CD14-positive monocyte (primary cell): ENCODE results near the gene BAZ1B. TPM values are rescaled to one million over a fixed set of nuclear protein-coding genes. Genes with fewer than 3 reads are reported as not detected.
A peak's percentile ranks its signal among the peaks of the same experiment; 100 is the strongest.

Source experiments
- DNase-seq, 3 donors: peaks; one replicate each; pipeline ENCODE4 v3.0.0-alpha.2; 2011 to 2022
- H2AFZ ChIP-seq: 2 replicates; pipeline ENCODE4 v1.6.0; 2012; ENCODE audit warnings: mild to moderate bottlenecking, low read depth, low read length, inconsistent platforms; ENCODE audit not compliant: insufficient read depth, poor library complexity, severe bottlenecking
- H3K27ac ChIP-seq, 2 donors: 1 replicate in 1 of 2; 2 replicates in 1 of 2; pipeline ENCODE4 v1.5.1; 2012 to 2013; ENCODE audit warnings: low read length in 2 of 2, control low read depth in 1 of 2, inconsistent platforms in 1 of 2, low read depth in 1 of 2, mild to moderate bottlenecking in 1 of 2
- H3K27me3 ChIP-seq, 2 donors: one replicate each; pipeline versions ENCODE4 v1.6.0 to v1.6.1; 2011 to 2013; ENCODE audit warnings: low read length in 2 of 2; ENCODE audit not compliant: control insufficient read depth in 2 of 2, insufficient read depth in 2 of 2
- H3K36me3 ChIP-seq, 2 donors: replicated peaks in 1 of 2; 1 replicate in 1 of 2; 2 replicates in 1 of 2; pipeline versions ENCODE4 v1.5.1 to v1.6.1; 2012 to 2013; ENCODE audit warnings: low read length in 2 of 2, control low read depth in 1 of 2, inconsistent platforms in 1 of 2, mild to moderate bottlenecking in 1 of 2; ENCODE audit not compliant: insufficient read depth in 2 of 2, control insufficient read depth in 1 of 2
- H3K4me1 ChIP-seq, 2 donors: 1 replicate in 1 of 2; 2 replicates in 1 of 2; pipeline versions ENCODE4 v1.5.1 to v1.6.1; 2012 to 2013; ENCODE audit warnings: low read length in 2 of 2, control low read depth in 1 of 2, inconsistent platforms in 1 of 2, mild to moderate bottlenecking in 1 of 2, moderate library complexity in 1 of 2; ENCODE audit not compliant: insufficient read depth in 2 of 2, control insufficient read depth in 1 of 2
- H3K4me2 ChIP-seq: replicated peaks from 2 replicates; pipeline ENCODE3; 2012; ENCODE audit warnings: low read length, moderate library complexity, mild to moderate bottlenecking; ENCODE audit not compliant: poor library complexity, severe bottlenecking; ENCODE audit errors: extremely low read depth
- H3K4me3 ChIP-seq, 3 experiments: fragments of 200-600 bp in 1 of 3; sonication (generic) in 1 of 3; replicated peaks in 1 of 3; 1 replicate in 2 of 3; 2 replicates in 1 of 3; pipeline ENCODE4 v1.5.1; 2011 to 2013; ENCODE audit warnings: low read length in 3 of 3, mild to moderate bottlenecking in 3 of 3, control low read depth in 2 of 3, low read depth in 2 of 3, inconsistent platforms in 1 of 3, moderate library complexity in 1 of 3
- H3K79me2 ChIP-seq: 2 replicates; pipeline ENCODE4 v1.6.0; 2012; ENCODE audit warnings: mild to moderate bottlenecking, control low read depth, inconsistent platforms, low read length, moderate library complexity; ENCODE audit not compliant: insufficient read depth
- H3K9ac ChIP-seq: 2 replicates; pipeline ENCODE4 v1.6.0; 2017; ENCODE audit warnings: low read length, mild to moderate bottlenecking; ENCODE audit not compliant: insufficient read depth, poor library complexity, severe bottlenecking
- H3K9me3 ChIP-seq, 2 donors: replicated peaks in 1 of 2; 1 replicate in 1 of 2; 2 replicates in 1 of 2; pipeline versions ENCODE4 v1.5.1 to v1.6.1; 2012 to 2013; ENCODE audit warnings: low read length in 2 of 2, control low read depth in 1 of 2; ENCODE audit not compliant: control insufficient read depth in 1 of 2, insufficient read depth in 1 of 2
- H4K20me1 ChIP-seq: 2 replicates; pipeline ENCODE4 v1.6.0; 2012; ENCODE audit warnings: mild to moderate bottlenecking, low read length, control low read depth, moderate library complexity; ENCODE audit not compliant: insufficient read depth
- H3K27ac Mint-ChIP-seq, 7 donors: one replicate each; pipeline ENCODE4 v1.8.0; 2020; ENCODE audit warnings: mild to moderate bottlenecking in 7 of 7, mixed read lengths in 7 of 7, moderate library complexity in 6 of 7, inconsistent platforms in 2 of 7
- H3K27me3 Mint-ChIP-seq, 3 donors: one replicate each; pipeline ENCODE4 v1.8.0; 2021 to 2022; ENCODE audit warnings: low read depth in 3 of 3, mild to moderate bottlenecking in 3 of 3, mixed read lengths in 3 of 3, moderate library complexity in 3 of 3, inconsistent platforms in 1 of 3
- H3K36me3 Mint-ChIP-seq, 2 donors: one replicate each; pipeline ENCODE4 v1.8.0; 2020; ENCODE audit warnings: mixed read lengths in 2 of 2, inconsistent platforms in 1 of 2, mild to moderate bottlenecking in 1 of 2
- H3K4me1 Mint-ChIP-seq: one replicate; pipeline ENCODE4 v1.8.0; 2020; ENCODE audit warnings: mild to moderate bottlenecking, mixed read lengths
- H3K4me3 Mint-ChIP-seq, 2 donors: one replicate each; pipeline ENCODE4 v1.8.0; 2020; ENCODE audit warnings: mild to moderate bottlenecking in 2 of 2, mixed read lengths in 2 of 2, moderate library complexity in 1 of 2
- H3K9me3 Mint-ChIP-seq, 7 donors: one replicate each; pipeline ENCODE4 v1.8.0; 2020 to 2022; ENCODE audit warnings: mixed read lengths in 7 of 7, mild to moderate bottlenecking in 6 of 7, moderate library complexity in 6 of 7, inconsistent platforms in 2 of 7
- WGBS: methylation state at CpG from one replicate; pipeline ENCODE4 v1.1.5; 2013; ENCODE audit warnings: missing lambda C conversion rate; ENCODE audit not compliant: insufficient coverage; 5-methylcytosine and 5-hydroxymethylcytosine counted together
- intact Hi-C, 2 donors: fragments of 100-400 bp; cut with micrococcal nuclease; formaldehyde crosslinking; loops; one replicate each; pipeline versions ENCODE4 v1.15.0 to v1.15.1; 2023
- polyA plus RNA-seq, 3 donors: library from polyadenylated mRNA; depleted of rRNA in 1 of 3; unstranded in 2 of 3; stranded (reverse) in 1 of 3; fragments of 300-500 nt in 2 of 3; fragments of >200 nt in 1 of 3; fragmentation: Illumina TruSeq in 2 of 3; gene quantifications; 1 replicate in 2 of 3; 2 replicates in 1 of 3; pipeline ENCODE4 v1.2.3, GENCODE V29; 2012 to 2021
- TF ChIP-seq, protein P1 (sequence below): fragments of 200-600 bp; IDR thresholded peaks from one replicate; pipeline ENCODE4 v1.8.0; 2022; ENCODE audit warnings: antibody characterized with exemption, mild to moderate bottlenecking

BAZ1B gene
- polyA plus RNA-seq, 3 donors: 2.5 to 12.1 (median 5.0) TPM

GRCh38 chr7:73569042-73569608, 47.0 kb upstream of the BAZ1B start:
- H2AFZ ChIP-seq: no peak overlapping the region
- H3K9me3 ChIP-seq: no peaks in the 10 kb centered on the region
- peaks cover 46 to 54% of the 10 kb centered on the region in 2 donors for H3K36me3 ChIP-seq
- Mint-ChIP-seq H3K4me1 (peaks cover 21% of the 10 kb centered on the region), H3K9me3 (no peaks in the 10 kb centered on the region), H3K4me3 (no peak overlapping the region), H3K36me3 (peaks cover 47 to 59% of the 10 kb centered on the region in 2 donors), H3K27me3 (peaks cover 3% of the 10 kb centered on the region in 3 donors), H3K27ac (peak overlapping the region in 1 of 7 donors; percentile 54)
- no peaks in the 10 kb centered on the region for H3K27me3 ChIP-seq
- H3K27ac ChIP-seq: no peak overlapping the region
- H4K20me1 ChIP-seq: peaks cover 16% of the 10 kb centered on the region
- intact Hi-C loops: no loop called here
- TF ChIP-seq, protein P1, sequence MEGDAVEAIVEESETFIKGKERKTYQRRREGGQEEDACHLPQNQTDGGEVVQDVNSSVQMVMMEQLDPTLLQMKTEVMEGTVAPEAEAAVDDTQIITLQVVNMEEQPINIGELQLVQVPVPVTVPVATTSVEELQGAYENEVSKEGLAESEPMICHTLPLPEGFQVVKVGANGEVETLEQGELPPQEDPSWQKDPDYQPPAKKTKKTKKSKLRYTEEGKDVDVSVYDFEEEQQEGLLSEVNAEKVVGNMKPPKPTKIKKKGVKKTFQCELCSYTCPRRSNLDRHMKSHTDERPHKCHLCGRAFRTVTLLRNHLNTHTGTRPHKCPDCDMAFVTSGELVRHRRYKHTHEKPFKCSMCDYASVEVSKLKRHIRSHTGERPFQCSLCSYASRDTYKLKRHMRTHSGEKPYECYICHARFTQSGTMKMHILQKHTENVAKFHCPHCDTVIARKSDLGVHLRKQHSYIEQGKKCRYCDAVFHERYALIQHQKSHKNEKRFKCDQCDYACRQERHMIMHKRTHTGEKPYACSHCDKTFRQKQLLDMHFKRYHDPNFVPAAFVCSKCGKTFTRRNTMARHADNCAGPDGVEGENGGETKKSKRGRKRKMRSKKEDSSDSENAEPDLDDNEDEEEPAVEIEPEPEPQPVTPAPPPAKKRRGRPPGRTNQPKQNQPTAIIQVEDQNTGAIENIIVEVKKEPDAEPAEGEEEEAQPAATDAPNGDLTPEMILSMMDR: no peak
- 92% methylated on average over 4 of the region's 5 CpGs for WGBS
- no peak overlapping the region for H3K9ac ChIP-seq
- H3K4me3 ChIP-seq: no peak overlapping the region
- no peak overlapping the region for H3K4me2 ChIP-seq
- peaks cover 11% of the 10 kb centered on the region for H3K79me2 ChIP-seq
- DNase-seq: no peak
- peaks cover 7 to 13% of the 10 kb centered on the region in 2 donors for H3K4me1 ChIP-seq

GRCh38 chr7:73567846-73568685, 46.0 kb upstream of the BAZ1B start:
- Histone ChIP-seq H3K9me3 (no peaks in the 10 kb centered on the region), H4K20me1 (peaks cover 6% of the 10 kb centered on the region), H3K4me1 (peaks cover 7 to 13% of the 10 kb centered on the region in 2 donors), H3K79me2 (peaks cover 2% of the 10 kb centered on the region), H3K27ac (no peak overlapping the region), H3K36me3 (peaks cover 36 to 44% of the 10 kb centered on the region in 2 donors), H3K27me3 (no peaks in the 10 kb centered on the region), H3K4me3 (no peak overlapping the region), H2AFZ (no peak overlapping the region), H3K4me2 (no peak overlapping the region), H3K9ac (no peak overlapping the region)
- Mint-ChIP-seq H3K9me3 (no peaks in the 10 kb centered on the region), H3K36me3 (peaks cover 37 to 48% of the 10 kb centered on the region in 2 donors), H3K4me1 (peaks cover 21% of the 10 kb centered on the region), H3K27ac (no peak overlapping the region), H3K27me3 (peaks cover 3 to 4% (median 3%) of the 10 kb centered on the region in 3 donors), H3K4me3 (no peak overlapping the region)
- 62% methylated on average over 5 of the region's 12 CpGs for WGBS
- intact Hi-C loops: no loop called here
- no peak for DNase-seq
- TF ChIP-seq, protein P1: no peak
